Neural progenitor cell (in vitro differentiated cells): Measurements from ENCODE around the gene TMEM87B. TPM values are rescaled to one million over a fixed set of nuclear protein-coding genes. Genes with fewer than 3 reads are reported as not detected.

Experiments used
- DNase-seq: peaks from one replicate; pipeline ENCODE4 v3.0.0-alpha.2; 2016; ENCODE audit warnings: low spot score
- H2AFZ ChIP-seq: fragments of 200-600 bp; sonication (generic); replicated peaks from 2 replicates; pipeline ENCODE4 v1.6.1; 2016; ENCODE audit warnings: antibody characterized with exemption
- H3F3A ChIP-seq: fragments of 200-600 bp; sonication (generic); 2 replicates; pipeline ENCODE4 v1.6.1; 2016; ENCODE audit warnings: antibody characterized with exemption, low read depth
- H3K27ac ChIP-seq: fragments of 200-600 bp; sonication (generic); 2 replicates; pipeline ENCODE4 v1.5.1; 2016; ENCODE audit warnings: mild to moderate bottlenecking
- H3K27me3 ChIP-seq: fragments of 200-600 bp; sonication (generic); 2 replicates; pipeline ENCODE4 v1.6.1; 2016; ENCODE audit warnings: mild to moderate bottlenecking, moderate library complexity
- H3K36me3 ChIP-seq: fragments of 200-600 bp; sonication (generic); 2 replicates; pipeline ENCODE4 v1.5.1; 2016
- H3K4me1 ChIP-seq: fragments of 200-600 bp; sonication (generic); 2 replicates; pipeline ENCODE4 v1.6.1; 2016; ENCODE audit warnings: mixed run types
- H3K4me2 ChIP-seq: fragments of 200-600 bp; sonication (generic); 2 replicates; pipeline ENCODE4 v1.6.1; 2016
- H3K4me3 ChIP-seq: fragments of 200-600 bp; sonication (generic); 2 replicates; pipeline ENCODE4 v1.5.1; 2016
- H3K79me2 ChIP-seq: fragments of 200-600 bp; sonication (generic); 2 replicates; pipeline ENCODE4 v1.6.1; 2016; ENCODE audit warnings: low read depth
- H3K9ac ChIP-seq: fragments of 200-600 bp; sonication (generic); 2 replicates; pipeline ENCODE4 v1.6.1; 2016
- H3K9me3 ChIP-seq: fragments of 200-600 bp; sonication (generic); 2 replicates; pipeline ENCODE4 v1.5.1; 2016; ENCODE audit warnings: low read depth
- H4K20me1 ChIP-seq: fragments of 200-600 bp; sonication (generic); 2 replicates; pipeline ENCODE4 v1.6.1; 2016; ENCODE audit warnings: low read depth
- H3K27ac Mint-ChIP-seq: 3 replicates; pipeline ENCODE4 v1.8.0; 2021; ENCODE audit warnings: mixed read lengths
- H3K27me3 Mint-ChIP-seq: 2 replicates; pipeline ENCODE4 v1.8.0; 2022; ENCODE audit warnings: low read depth, mild to moderate bottlenecking, inconsistent platforms, moderate library complexity, mixed read lengths; ENCODE audit not compliant: insufficient read depth
- H3K36me3 Mint-ChIP-seq: 3 replicates; pipeline ENCODE4 v1.8.0; 2021; ENCODE audit warnings: mixed read lengths
- H3K4me1 Mint-ChIP-seq: 3 replicates; pipeline ENCODE4 v1.8.0; 2021; ENCODE audit warnings: mixed read lengths
- H3K4me3 Mint-ChIP-seq: 3 replicates; pipeline ENCODE4 v1.8.0; 2021; ENCODE audit warnings: mild to moderate bottlenecking, moderate library complexity, mixed read lengths
- H3K9me3 Mint-ChIP-seq: 3 replicates; pipeline ENCODE4 v1.8.0; 2020; ENCODE audit warnings: mixed read lengths
- EZH2 ChIP-seq: fragments of 200-600 bp; sonication (generic); IDR thresholded peaks from 2 replicates; pipeline ENCODE4 v1.6.1; 2017; ENCODE audit warnings: antibody characterized with exemption, mild to moderate bottlenecking, moderate library complexity
- EZH2phosphoT487 ChIP-seq: fragments of 200-600 bp; sonication (generic); IDR thresholded peaks from 2 replicates; pipeline ENCODE4 v1.6.1; 2017; ENCODE audit warnings: antibody characterized with exemption
- total RNA-seq: library from RNA; depleted of rRNA; stranded (reverse); fragments of >200 nt; gene quantifications from 2 replicates; pipeline ENCODE4 v1.2.3, GENCODE V29; 2015; ENCODE audit warnings: low replicate concordance
- TF ChIP-seq, protein P1 (sequence below): fragments of 200-600 bp; sonication (generic); IDR thresholded peaks from 2 replicates; pipeline ENCODE4 v1.5.1; 2017; ENCODE audit warnings: antibody characterized with exemption, mild to moderate bottlenecking

TMEM87B gene
- total RNA-seq, 1 donor from 2014 or later, result 34.4 TPM

GRCh38 chr2:112029164-112029563, 25.9 kb upstream of the TMEM87B start:
- Histone ChIP-seq H2AFZ (no peak overlapping the region), H3K9ac (no peak overlapping the region), H3K27me3 (no peaks in the 10 kb centered on the region), H3F3A (peaks cover 21% of the 10 kb centered on the region), H3K4me2 (no peak overlapping the region), H3K4me3 (no peak overlapping the region), H3K36me3 (no peaks in the 10 kb centered on the region), H4K20me1 (no peaks in the 10 kb centered on the region), H3K27ac (no peak overlapping the region), H3K9me3 (no peaks in the 10 kb centered on the region), H3K4me1 (peaks cover 15% of the 10 kb centered on the region), H3K79me2 (no peaks in the 10 kb centered on the region)
- peaks cover 2% of the 10 kb centered on the region for H3K27me3 Mint-ChIP-seq
- no peak overlapping the region for H3K27ac Mint-ChIP-seq
- no peaks in the 10 kb centered on the region for H3K36me3 Mint-ChIP-seq
- no peak for DNase-seq
- H3K4me3 Mint-ChIP-seq, result no peak overlapping the region
- H3K4me1 Mint-ChIP-seq, result peaks cover 6% of the 10 kb centered on the region
- TF ChIP-seq, protein P1, sequence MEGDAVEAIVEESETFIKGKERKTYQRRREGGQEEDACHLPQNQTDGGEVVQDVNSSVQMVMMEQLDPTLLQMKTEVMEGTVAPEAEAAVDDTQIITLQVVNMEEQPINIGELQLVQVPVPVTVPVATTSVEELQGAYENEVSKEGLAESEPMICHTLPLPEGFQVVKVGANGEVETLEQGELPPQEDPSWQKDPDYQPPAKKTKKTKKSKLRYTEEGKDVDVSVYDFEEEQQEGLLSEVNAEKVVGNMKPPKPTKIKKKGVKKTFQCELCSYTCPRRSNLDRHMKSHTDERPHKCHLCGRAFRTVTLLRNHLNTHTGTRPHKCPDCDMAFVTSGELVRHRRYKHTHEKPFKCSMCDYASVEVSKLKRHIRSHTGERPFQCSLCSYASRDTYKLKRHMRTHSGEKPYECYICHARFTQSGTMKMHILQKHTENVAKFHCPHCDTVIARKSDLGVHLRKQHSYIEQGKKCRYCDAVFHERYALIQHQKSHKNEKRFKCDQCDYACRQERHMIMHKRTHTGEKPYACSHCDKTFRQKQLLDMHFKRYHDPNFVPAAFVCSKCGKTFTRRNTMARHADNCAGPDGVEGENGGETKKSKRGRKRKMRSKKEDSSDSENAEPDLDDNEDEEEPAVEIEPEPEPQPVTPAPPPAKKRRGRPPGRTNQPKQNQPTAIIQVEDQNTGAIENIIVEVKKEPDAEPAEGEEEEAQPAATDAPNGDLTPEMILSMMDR, result no peak
- TF ChIP-seq EZH2phosphoT487 (no peak), EZH2 (no peak)
- H3K9me3 Mint-ChIP-seq, result no peaks in the 10 kb centered on the region

DNA sequence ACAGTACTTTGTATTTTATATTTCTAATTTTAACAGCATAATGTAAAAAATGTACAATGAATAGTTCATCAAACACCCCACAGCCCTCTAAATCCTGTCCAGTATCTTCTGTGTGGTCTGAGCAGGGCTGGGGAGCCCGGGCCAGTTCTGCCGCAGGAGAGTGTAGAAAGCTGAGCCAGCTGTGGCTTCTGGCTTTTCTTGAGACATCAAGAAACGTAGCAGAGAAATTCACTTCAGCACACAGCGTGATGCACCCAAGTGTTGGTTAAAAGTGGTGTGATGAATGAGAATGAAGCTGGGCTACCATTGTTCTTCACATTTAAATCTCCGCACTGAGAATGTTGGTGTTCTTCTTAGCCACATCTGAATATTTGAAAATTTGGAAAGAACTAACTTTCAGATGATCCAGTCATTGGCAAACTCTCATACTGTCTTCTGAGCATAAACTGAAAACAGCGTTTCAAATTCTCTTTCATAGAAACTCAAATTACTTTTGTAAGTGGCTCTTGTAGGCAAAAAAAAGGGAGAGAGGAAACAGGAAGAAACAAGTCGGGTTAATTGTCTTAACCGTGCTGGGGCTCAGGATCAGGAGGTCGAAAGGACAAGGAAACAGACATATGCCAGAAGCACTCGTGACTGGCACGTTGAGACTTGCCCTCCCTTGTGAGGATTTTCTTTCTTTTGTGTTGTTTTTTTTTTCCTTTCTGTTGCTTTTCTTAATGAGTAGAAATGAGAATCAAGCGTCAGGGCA, 23.4 kb upstream of the TMEM87B start:
- no peak for TF ChIP-seq EZH2
- TF ChIP-seq, protein P1, result no peak
- TF ChIP-seq EZH2phosphoT487, result no peak
- peaks cover 15% of the 10 kb centered on the region for H3K4me1 ChIP-seq
- peaks cover 2% of the 10 kb centered on the region for H3K27me3 Mint-ChIP-seq
- H3K36me3 Mint-ChIP-seq, result no peaks in the 10 kb centered on the region
- H3K27me3 ChIP-seq, result no peaks in the 10 kb centered on the region
- no peak overlapping the region for H3K27ac Mint-ChIP-seq
- H3K9ac ChIP-seq, result no peak overlapping the region
- no peaks in the 10 kb centered on the region for H3K9me3 ChIP-seq
- H3K4me2 ChIP-seq, result peak overlapping the region; percentile 53
- H3K4me3 ChIP-seq, result no peak overlapping the region
- DNase-seq, result peak; percentile 53
- H4K20me1 ChIP-seq, result no peaks in the 10 kb centered on the region
- H3K27ac ChIP-seq, result peak overlapping the region; percentile 78
- H3F3A ChIP-seq, result peaks cover 21% of the 10 kb centered on the region
- H2AFZ ChIP-seq, result peak overlapping the region; percentile 95
- peaks cover 3% of the 10 kb centered on the region for H3K9me3 Mint-ChIP-seq
- no peaks in the 10 kb centered on the region for H3K79me2 ChIP-seq
- H3K4me1 Mint-ChIP-seq, result peaks cover 6% of the 10 kb centered on the region
- H3K4me3 Mint-ChIP-seq, result no peak overlapping the region
- no peaks in the 10 kb centered on the region for H3K36me3 ChIP-seq

- no peaks in the 10 kb centered on the region for H3K79me2 ChIP-seq
- H3K4me3 ChIP-seq, result no peak overlapping the region
- peaks cover 15% of the 10 kb centered on the region for H3K4me1 ChIP-seq
- no peaks in the 10 kb centered on the region for H3K9me3 ChIP-seq
- no peaks in the 10 kb centered on the region for H4K20me1 ChIP-seq
- peaks cover 5% of the 10 kb centered on the region for H3K9me3 Mint-ChIP-seq
- peaks cover 6% of the 10 kb centered on the region for H3K4me1 Mint-ChIP-seq
- no peak overlapping the region for H3K4me3 Mint-ChIP-seq
- no peak for TF ChIP-seq EZH2
- no peak for TF ChIP-seq EZH2phosphoT487
- TF ChIP-seq, protein P1, result no peak
- H3K36me3 ChIP-seq, result no peaks in the 10 kb centered on the region
- H2AFZ ChIP-seq, result peak overlapping the region; percentile 95
- H3K9ac ChIP-seq, result no peak overlapping the region
- H3K27ac Mint-ChIP-seq, result no peak overlapping the region
- H3K4me2 ChIP-seq, result no peak overlapping the region
- H3K27ac ChIP-seq, result peak overlapping the region; percentile 78
- no peaks in the 10 kb centered on the region for H3K27me3 ChIP-seq
- no peaks in the 10 kb centered on the region for H3K36me3 Mint-ChIP-seq
- DNase-seq, result no peak
- H3F3A ChIP-seq, result peaks cover 21% of the 10 kb centered on the region
- peaks cover 2% of the 10 kb centered on the region for H3K27me3 Mint-ChIP-seq
Observed at GRCh38 chr2:112032224-112032586, 22.9 kb upstream of the TMEM87B start.
